Neuronal stem cell (in vitro differentiated cells): ENCODE data around the gene ATP11B.

Experiments used
- DNase-seq: peaks from one replicate; pipeline ENCODE4 v3.0.0-alpha.2; 2013; ENCODE audit warnings: low spot score
- H2AFZ ChIP-seq: one replicate; pipeline ENCODE4 v1.6.1; 2013; ENCODE audit warnings: mild to moderate bottlenecking, low read length, inconsistent platforms
- H2AK5ac ChIP-seq: 2 replicates; pipeline ENCODE4 v1.6.1; 2013; ENCODE audit warnings: low read depth, mild to moderate bottlenecking, inconsistent platforms, low read length, moderate library complexity, mixed read lengths
- H2BK120ac ChIP-seq: 2 replicates; pipeline ENCODE4 v1.6.1; 2013; ENCODE audit warnings: low read depth, mild to moderate bottlenecking, inconsistent platforms, low read length, moderate library complexity, mixed read lengths
- H2BK12ac ChIP-seq: one replicate; pipeline ENCODE4 v1.6.1; 2013; ENCODE audit warnings: low read length, inconsistent platforms
- H2BK15ac ChIP-seq: 2 replicates; pipeline ENCODE4 v1.6.1; 2013; ENCODE audit warnings: mild to moderate bottlenecking, low read length, inconsistent platforms, mixed read lengths
- H2BK5ac ChIP-seq: one replicate; pipeline ENCODE4 v1.6.1; 2013; ENCODE audit warnings: inconsistent platforms, mild to moderate bottlenecking, low read length, moderate library complexity
- H3K14ac ChIP-seq: one replicate; pipeline ENCODE4 v1.6.1; 2013; ENCODE audit warnings: low read length, inconsistent platforms
- H3K18ac ChIP-seq: 2 replicates; pipeline ENCODE4 v1.6.1; 2013; ENCODE audit warnings: low read length, inconsistent platforms
- H3K23ac ChIP-seq: 2 replicates; pipeline ENCODE4 v1.6.1; 2013; ENCODE audit warnings: low read depth, mild to moderate bottlenecking, mixed read lengths, low read length, inconsistent platforms; ENCODE audit not compliant: poor library complexity
- H3K27ac ChIP-seq: replicated peaks from 3 replicates; pipeline ENCODE4 v1.5.1; 2013; ENCODE audit warnings: low read length, inconsistent platforms
- H3K27me3 ChIP-seq, 3 experiments: 2 replicates each; pipeline ENCODE4 v1.6.1; 2013; ENCODE audit warnings: low read length in 3 of 3, mild to moderate bottlenecking in 2 of 3, inconsistent platforms in 1 of 3, low read depth in 1 of 3, mixed read lengths in 1 of 3, moderate library complexity in 1 of 3; ENCODE audit not compliant: control insufficient read depth in 3 of 3, insufficient read depth in 3 of 3
- H3K36me3 ChIP-seq, 2 donors: replicated peaks in 1 of 2; 2 replicates each; pipeline ENCODE4 v1.6.1; 2013; ENCODE audit warnings: low read length in 2 of 2; ENCODE audit not compliant: control insufficient read depth in 2 of 2, insufficient read depth in 2 of 2
- H3K4ac ChIP-seq: 2 replicates; pipeline ENCODE4 v1.6.1; 2013; ENCODE audit warnings: inconsistent platforms, mild to moderate bottlenecking, low read length, moderate library complexity
- H3K4me1 ChIP-seq, 2 donors: 1 replicate in 1 of 2; 2 replicates in 1 of 2; pipeline ENCODE4 v1.6.1; 2013; ENCODE audit warnings: low read length in 2 of 2, low read depth in 1 of 2; ENCODE audit not compliant: control insufficient read depth in 2 of 2, insufficient read depth in 1 of 2
- H3K4me2 ChIP-seq: one replicate; pipeline ENCODE4 v1.6.1; 2013; ENCODE audit warnings: mild to moderate bottlenecking, low read length, inconsistent platforms; ENCODE audit not compliant: insufficient read depth, poor library complexity, severe bottlenecking
- H3K4me3 ChIP-seq, 2 donors: 2 replicates each; pipeline ENCODE4 v1.5.1; 2013; ENCODE audit warnings: low read length in 2 of 2, mild to moderate bottlenecking in 2 of 2, inconsistent platforms in 1 of 2, moderate library complexity in 1 of 2
- H3K79me1 ChIP-seq: one replicate; pipeline ENCODE4 v1.6.1; 2013; ENCODE audit warnings: low read depth, mild to moderate bottlenecking, inconsistent platforms, low read length, moderate library complexity
- H3K9ac ChIP-seq: one replicate; pipeline ENCODE4 v1.6.1; 2013; ENCODE audit warnings: mild to moderate bottlenecking, low read depth, low read length, inconsistent platforms; ENCODE audit not compliant: poor library complexity
- H3K9me3 ChIP-seq, 2 donors: replicated peaks in 1 of 2; 2 replicates each; pipeline versions ENCODE3 to v1.6.1; 2013; ENCODE audit warnings: low read length in 2 of 2, mild to moderate bottlenecking in 2 of 2, inconsistent platforms in 1 of 2, low read depth in 1 of 2, mixed read lengths in 1 of 2, moderate library complexity in 1 of 2; ENCODE audit not compliant: control insufficient read depth in 2 of 2, insufficient read depth in 1 of 2
- H4K8ac ChIP-seq: one replicate; pipeline ENCODE4 v1.6.1; 2013; ENCODE audit warnings: low read depth, mild to moderate bottlenecking, inconsistent platforms, low read length, moderate library complexity
- H4K91ac ChIP-seq: one replicate; pipeline ENCODE4 v1.6.1; 2013; ENCODE audit warnings: low read length, low read depth, mild to moderate bottlenecking, inconsistent platforms; ENCODE audit not compliant: poor library complexity
- WGBS, 2 donors: extraction: QIAGEN DNeasy Blood & Tissue Kit; methylation state at CpG; one replicate each; pipeline ENCODE4 v1.1.7; 2013; ENCODE audit warnings: missing lambda C conversion rate in 2 of 2, mixed read lengths in 1 of 2; ENCODE audit not compliant: insufficient read length in 2 of 2, insufficient replicate concordance in 1 of 2; ENCODE audit errors: extremely low coverage in 2 of 2; 5-methylcytosine and 5-hydroxymethylcytosine counted together

Gene ATP11B

DNA sequence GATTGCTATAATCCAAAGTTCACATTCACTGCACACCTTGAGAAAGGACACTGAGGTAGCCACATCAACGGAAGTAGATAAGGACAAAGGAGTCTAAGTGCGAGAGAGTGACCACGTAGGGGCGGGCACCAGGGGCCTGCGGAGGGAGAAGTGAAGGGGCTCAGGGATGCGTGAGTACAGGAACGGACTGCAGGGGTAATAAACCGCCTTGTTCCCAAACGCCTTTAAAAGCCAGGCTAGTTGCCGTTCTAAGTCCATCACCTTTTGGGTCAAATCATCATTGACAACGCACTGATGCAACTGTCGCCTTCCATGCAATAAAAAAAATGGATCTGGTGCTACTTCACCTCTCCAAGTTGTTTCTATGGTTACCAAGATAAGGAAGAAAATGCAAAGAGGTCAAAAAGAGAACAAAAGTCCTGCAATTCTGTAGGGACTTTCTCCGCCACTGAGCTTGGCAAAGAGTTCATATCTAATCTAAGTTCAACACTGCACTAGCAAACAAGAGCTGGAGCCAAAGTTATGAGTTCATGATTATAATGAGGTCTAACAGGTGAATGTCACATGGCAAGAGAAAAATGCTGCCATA, 32.6 kb upstream of the ATP11B start:
- no CpG with 5 or more reads among the region's 13 CpGs for WGBS, 2 donors

DNA sequence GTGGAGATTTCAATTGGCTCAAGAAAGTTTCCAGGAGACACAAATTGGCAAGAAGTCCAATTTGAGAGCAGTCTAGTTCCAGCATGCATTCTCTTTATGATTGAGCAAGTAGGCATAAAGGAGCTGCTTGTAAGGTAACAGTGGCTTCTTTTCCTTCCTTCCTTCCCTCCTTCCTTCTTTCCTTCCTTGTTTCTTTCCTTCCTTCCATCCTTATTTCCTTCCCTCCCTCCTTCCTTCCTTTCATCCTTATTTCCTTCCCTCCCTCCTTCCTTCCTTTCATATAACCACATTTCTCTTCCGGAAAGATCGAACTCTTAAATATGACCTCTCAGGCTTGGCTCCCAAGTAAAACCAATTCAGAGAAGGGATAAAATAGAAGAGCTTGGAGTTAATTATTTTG, 29.4 kb upstream of the ATP11B start:
- Histone ChIP-seq H3K36me3 (no peaks in the 10 kb centered on the region), H4K91ac (no peak overlapping the region), H3K4me1 (peaks cover 2 to 9% of the 10 kb centered on the region in 2 donors), H3K4ac (no peak overlapping the region), H3K9ac (no peak overlapping the region), H2AFZ (no peak overlapping the region), H3K27ac (no peak overlapping the region), H2BK12ac (no peak overlapping the region), H3K27me3 (no peaks in the 10 kb centered on the region), H2BK5ac (no peak overlapping the region), H3K23ac (no peak overlapping the region), H3K18ac (no peak overlapping the region), H2BK15ac (no peak overlapping the region), H3K4me3 (no peak overlapping the region), H3K4me2 (no peak overlapping the region), H2AK5ac (no peak overlapping the region), H3K14ac (no peak overlapping the region), H2BK120ac (no peak overlapping the region), H4K8ac (no peak overlapping the region), H3K9me3 (no peaks in the 10 kb centered on the region), H3K79me1 (no peaks in the 10 kb centered on the region)
- DNase-seq: no peak
- 100% methylated on average over 2 of the region's 2 CpGs; no CpG with 5 or more reads in 1 of the 2 donors for WGBS, 2 donors

More for the DNA sequence above, 32.6 kb upstream of the ATP11B start:
- no peak overlapping the region for H3K4ac ChIP-seq
- peak overlapping the region; percentile 24 for H4K8ac ChIP-seq
- peaks cover 0 to 9% (median 0%) of the 10 kb centered on the region in 3 experiments for H3K27me3 ChIP-seq
- H3K9ac ChIP-seq: no peak overlapping the region
- H2AK5ac ChIP-seq: no peak overlapping the region
- no peak overlapping the region for H2AFZ ChIP-seq
- no peak overlapping the region for H4K91ac ChIP-seq
- no peak overlapping the region for H2BK5ac ChIP-seq
- no peaks in the 10 kb centered on the region for H3K79me1 ChIP-seq
- no peak overlapping the region for H3K14ac ChIP-seq
- H3K4me1 ChIP-seq: peaks cover 2 to 9% of the 10 kb centered on the region in 2 donors
- H3K9me3 ChIP-seq: no peaks in the 10 kb centered on the region
- H3K4me3 ChIP-seq: no peak overlapping the region
- no peak overlapping the region for H2BK15ac ChIP-seq
- H3K23ac ChIP-seq: no peak overlapping the region
- no peak overlapping the region for H3K27ac ChIP-seq
- no peak overlapping the region for H2BK120ac ChIP-seq
- H3K36me3 ChIP-seq: no peaks in the 10 kb centered on the region
- DNase-seq: no peak
- H3K4me2 ChIP-seq: no peak overlapping the region
- no peak overlapping the region for H2BK12ac ChIP-seq
- H3K18ac ChIP-seq: no peak overlapping the region

GRCh38 chr3:182765287-182765686, 28.0 kb upstream of the ATP11B start:
- DNase-seq: no peak
- Histone ChIP-seq H3K4me1 (peaks cover 2 to 9% of the 10 kb centered on the region in 2 donors), H3K9me3 (no peaks in the 10 kb centered on the region), H3K27ac (no peak overlapping the region), H3K4ac (no peak overlapping the region), H2BK5ac (no peak overlapping the region), H2AFZ (no peak overlapping the region), H3K27me3 (peaks cover 0 to 3% (median 0%) of the 10 kb centered on the region in 3 experiments), H2BK12ac (no peak overlapping the region), H4K91ac (no peak overlapping the region), H3K14ac (no peak overlapping the region), H2BK15ac (no peak overlapping the region), H3K23ac (no peak overlapping the region), H2BK120ac (no peak overlapping the region), H3K18ac (no peak overlapping the region), H3K4me2 (no peak overlapping the region), H3K36me3 (no peaks in the 10 kb centered on the region), H2AK5ac (no peak overlapping the region), H4K8ac (no peak overlapping the region), H3K9ac (no peak overlapping the region), H3K79me1 (no peaks in the 10 kb centered on the region), H3K4me3 (no peak overlapping the region)

DNA sequence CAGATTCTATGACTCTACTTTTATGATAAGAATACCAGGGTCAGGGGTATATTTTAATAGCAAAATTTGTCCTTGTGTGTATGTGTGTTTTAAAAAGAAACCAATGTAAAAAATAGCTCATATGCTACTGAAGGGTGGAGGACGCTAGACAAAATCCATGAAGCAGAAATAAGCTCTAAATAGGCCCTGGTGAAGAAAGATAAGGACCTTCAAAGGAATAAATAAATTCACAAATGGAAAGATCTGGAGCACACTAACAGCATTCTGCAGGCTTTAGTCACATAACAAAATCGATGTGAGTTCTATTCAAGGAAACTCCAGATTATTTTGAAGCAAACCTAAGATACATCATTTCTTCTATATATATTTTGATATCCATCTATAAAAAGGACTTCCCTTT, 27.2 kb upstream of the ATP11B start:
- Histone ChIP-seq H3K4me2 (no peak overlapping the region), H2AK5ac (no peak overlapping the region), H3K36me3 (no peaks in the 10 kb centered on the region), H4K91ac (no peak overlapping the region), H3K14ac (no peak overlapping the region), H2BK5ac (no peak overlapping the region), H3K18ac (no peak overlapping the region), H3K9me3 (no peaks in the 10 kb centered on the region), H4K8ac (no peak overlapping the region), H3K4me3 (no peak overlapping the region), H3K4me1 (peaks cover 1 to 2% of the 10 kb centered on the region in 2 donors), H2BK12ac (no peak overlapping the region), H3K4ac (no peak overlapping the region), H2AFZ (no peak overlapping the region), H2BK120ac (no peak overlapping the region), H3K79me1 (no peaks in the 10 kb centered on the region), H3K27ac (no peak overlapping the region), H3K27me3 (peaks cover 0 to 3% (median 0%) of the 10 kb centered on the region in 3 experiments), H3K23ac (no peak overlapping the region), H3K9ac (no peak overlapping the region), H2BK15ac (no peak overlapping the region)
- WGBS, 2 donors: no CpG with 5 or more reads among the region's 2 CpGs
- DNase-seq: no peak
